ENCODE measurements around the gene DKK1. TPM values are rescaled to one million over a fixed set of nuclear protein-coding genes. Genes with fewer than 3 reads are reported as not detected.

DKK1 gene
- total and polyA plus RNA-seq, 4 donors: 0.08 to 1.1 (median 0.20) TPM; not detected in 1

DNA sequence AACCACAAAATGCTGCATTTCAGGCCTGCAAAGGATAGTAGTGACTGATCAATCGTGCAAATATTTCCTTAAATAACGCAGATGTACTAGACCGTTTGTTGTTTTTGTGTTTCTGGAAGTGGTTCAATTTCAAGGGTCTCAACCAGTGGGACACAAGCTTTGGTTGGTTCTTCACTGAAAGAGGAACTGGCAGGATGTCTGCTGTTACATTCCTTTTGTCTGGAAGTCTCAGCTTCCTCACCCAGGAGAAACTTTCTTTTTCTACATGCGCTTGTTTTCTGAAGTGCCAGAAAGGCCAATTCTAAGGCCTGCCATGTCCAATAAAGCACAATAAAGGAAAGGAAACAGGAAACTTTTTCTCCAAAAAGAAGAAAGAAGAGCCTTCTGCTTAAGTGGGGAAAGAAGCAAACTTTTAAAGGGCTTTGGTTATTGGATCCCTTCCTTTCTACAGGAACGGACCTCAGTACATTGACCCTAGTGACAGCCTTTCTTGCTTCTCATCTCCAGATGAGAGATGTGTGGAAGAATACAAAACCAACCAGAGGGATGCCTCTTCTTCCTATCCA, 4.1 kb downstream of the DKK1 start:
- H3K4me3 ChIP-seq (ENCODE audit: low read depth in 1 of 3, low read length in 3 of 3): no peak overlapping the region
- H3K36me3 ChIP-seq (ENCODE audit: control insufficient read depth in 4 of 4, insufficient read depth in 3 of 4, low read depth in 1 of 4, low read length in 3 of 4): no peaks in the 10 kb centered on the region
- no peaks in the 10 kb centered on the region for H3K9me3 ChIP-seq (ENCODE audit: control insufficient read depth in 4 of 4, low read length in 3 of 4)
- peaks cover 0 to 5% (median 1%) of the 10 kb centered on the region in 4 donors for H3K27me3 ChIP-seq (ENCODE audit: control insufficient read depth in 4 of 4, insufficient read depth in 4 of 4, low read length in 3 of 4)
- no peak for DNase-seq (ENCODE audit: low spot score)
- H3K27ac ChIP-seq (ENCODE audit: low read depth in 1 of 2, low read length in 2 of 2): no peak overlapping the region
- TF ChIP-seq GABPA (IDR thresholded peaks at IDR 0.05 in 1 of 2, conservative IDR thresholded peaks at IDR 0.05 in 1 of 2) (no peak), FOXA2 (IDR thresholded peaks at IDR 0.05) (no peak), FOXA1 (IDR thresholded peaks at IDR 0.05) (no peak), HNF4G (IDR thresholded peaks at IDR 0.05) (no peak), RXRA (IDR thresholded peaks at IDR 0.05) (no peak), HNF4A (conservative IDR thresholded peaks at IDR 0.05) (no peak), YY1 (IDR thresholded peaks at IDR 0.05) (no peak), TAF1 (conservative IDR thresholded peaks at IDR 0.05) (no peak)
- TF ChIP-seq, protein P1, sequence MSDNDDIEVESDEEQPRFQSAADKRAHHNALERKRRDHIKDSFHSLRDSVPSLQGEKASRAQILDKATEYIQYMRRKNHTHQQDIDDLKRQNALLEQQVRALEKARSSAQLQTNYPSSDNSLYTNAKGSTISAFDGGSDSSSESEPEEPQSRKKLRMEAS (IDR thresholded peaks at IDR 0.05): no peak
- WGBS: 64% methylated on average over 5 of the region's 5 CpGs
- no peak overlapping the region for H3K9ac ChIP-seq (ENCODE audit: low read depth in 1 of 2, low read length in 2 of 2)
- peaks cover 2 to 16% (median 10%) of the 10 kb centered on the region in 4 donors for H3K4me1 ChIP-seq (ENCODE audit: control insufficient read depth in 4 of 4, insufficient read depth in 4 of 4, low read length in 3 of 4)

DNA sequence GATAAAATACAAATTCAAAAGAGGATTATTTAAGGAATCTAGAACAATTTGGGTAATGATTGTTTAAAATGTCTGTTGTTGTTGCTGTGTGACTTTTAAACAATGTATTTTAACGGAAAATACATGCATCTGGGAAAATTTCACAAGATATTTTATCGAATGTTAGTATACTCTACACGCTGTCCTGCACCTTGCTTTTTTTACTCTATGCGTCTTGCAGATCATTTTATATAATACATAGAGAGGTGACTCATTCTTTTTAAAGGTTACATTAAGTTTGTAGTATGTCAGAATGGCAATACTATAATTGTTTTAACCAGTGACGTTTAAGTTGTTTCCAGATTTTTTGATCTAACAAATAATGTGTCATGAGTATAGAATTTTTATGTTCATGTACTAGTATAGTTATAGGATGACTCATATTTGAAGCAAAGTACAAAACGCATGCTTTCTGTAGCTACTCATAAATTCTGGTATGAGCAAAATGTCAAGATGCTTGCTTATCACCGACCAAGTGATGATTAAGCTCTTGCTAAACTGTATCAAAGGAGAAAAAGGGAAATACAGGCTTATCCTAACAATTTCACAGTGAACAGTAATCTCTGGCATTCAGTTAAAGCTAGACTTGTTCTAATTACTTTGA, 4.9 kb downstream of the DKK1 start:
- H3K27ac ChIP-seq (ENCODE audit: low read depth in 1 of 2, low read length in 2 of 2): no peak overlapping the region
- TF ChIP-seq, protein P2, sequence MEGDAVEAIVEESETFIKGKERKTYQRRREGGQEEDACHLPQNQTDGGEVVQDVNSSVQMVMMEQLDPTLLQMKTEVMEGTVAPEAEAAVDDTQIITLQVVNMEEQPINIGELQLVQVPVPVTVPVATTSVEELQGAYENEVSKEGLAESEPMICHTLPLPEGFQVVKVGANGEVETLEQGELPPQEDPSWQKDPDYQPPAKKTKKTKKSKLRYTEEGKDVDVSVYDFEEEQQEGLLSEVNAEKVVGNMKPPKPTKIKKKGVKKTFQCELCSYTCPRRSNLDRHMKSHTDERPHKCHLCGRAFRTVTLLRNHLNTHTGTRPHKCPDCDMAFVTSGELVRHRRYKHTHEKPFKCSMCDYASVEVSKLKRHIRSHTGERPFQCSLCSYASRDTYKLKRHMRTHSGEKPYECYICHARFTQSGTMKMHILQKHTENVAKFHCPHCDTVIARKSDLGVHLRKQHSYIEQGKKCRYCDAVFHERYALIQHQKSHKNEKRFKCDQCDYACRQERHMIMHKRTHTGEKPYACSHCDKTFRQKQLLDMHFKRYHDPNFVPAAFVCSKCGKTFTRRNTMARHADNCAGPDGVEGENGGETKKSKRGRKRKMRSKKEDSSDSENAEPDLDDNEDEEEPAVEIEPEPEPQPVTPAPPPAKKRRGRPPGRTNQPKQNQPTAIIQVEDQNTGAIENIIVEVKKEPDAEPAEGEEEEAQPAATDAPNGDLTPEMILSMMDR (IDR thresholded peaks at IDR 0.05; ENCODE audit: low read depth, low read length, missing input control): no peak
- TF ChIP-seq, protein P3, sequence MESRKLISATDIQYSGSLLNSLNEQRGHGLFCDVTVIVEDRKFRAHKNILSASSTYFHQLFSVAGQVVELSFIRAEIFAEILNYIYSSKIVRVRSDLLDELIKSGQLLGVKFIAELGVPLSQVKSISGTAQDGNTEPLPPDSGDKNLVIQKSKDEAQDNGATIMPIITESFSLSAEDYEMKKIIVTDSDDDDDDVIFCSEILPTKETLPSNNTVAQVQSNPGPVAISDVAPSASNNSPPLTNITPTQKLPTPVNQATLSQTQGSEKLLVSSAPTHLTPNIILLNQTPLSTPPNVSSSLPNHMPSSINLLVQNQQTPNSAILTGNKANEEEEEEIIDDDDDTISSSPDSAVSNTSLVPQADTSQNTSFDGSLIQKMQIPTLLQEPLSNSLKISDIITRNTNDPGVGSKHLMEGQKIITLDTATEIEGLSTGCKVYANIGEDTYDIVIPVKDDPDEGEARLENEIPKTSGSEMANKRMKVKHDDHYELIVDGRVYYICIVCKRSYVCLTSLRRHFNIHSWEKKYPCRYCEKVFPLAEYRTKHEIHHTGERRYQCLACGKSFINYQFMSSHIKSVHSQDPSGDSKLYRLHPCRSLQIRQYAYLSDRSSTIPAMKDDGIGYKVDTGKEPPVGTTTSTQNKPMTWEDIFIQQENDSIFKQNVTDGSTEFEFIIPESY (IDR thresholded peaks at IDR 0.05): no peak
- TF ChIP-seq HNF4A (conservative IDR thresholded peaks at IDR 0.05): no peak
- TF ChIP-seq HNF4G (IDR thresholded peaks at IDR 0.05): no peak
- no peak for TF ChIP-seq RXRA (IDR thresholded peaks at IDR 0.05)
- TF ChIP-seq, protein P4, sequence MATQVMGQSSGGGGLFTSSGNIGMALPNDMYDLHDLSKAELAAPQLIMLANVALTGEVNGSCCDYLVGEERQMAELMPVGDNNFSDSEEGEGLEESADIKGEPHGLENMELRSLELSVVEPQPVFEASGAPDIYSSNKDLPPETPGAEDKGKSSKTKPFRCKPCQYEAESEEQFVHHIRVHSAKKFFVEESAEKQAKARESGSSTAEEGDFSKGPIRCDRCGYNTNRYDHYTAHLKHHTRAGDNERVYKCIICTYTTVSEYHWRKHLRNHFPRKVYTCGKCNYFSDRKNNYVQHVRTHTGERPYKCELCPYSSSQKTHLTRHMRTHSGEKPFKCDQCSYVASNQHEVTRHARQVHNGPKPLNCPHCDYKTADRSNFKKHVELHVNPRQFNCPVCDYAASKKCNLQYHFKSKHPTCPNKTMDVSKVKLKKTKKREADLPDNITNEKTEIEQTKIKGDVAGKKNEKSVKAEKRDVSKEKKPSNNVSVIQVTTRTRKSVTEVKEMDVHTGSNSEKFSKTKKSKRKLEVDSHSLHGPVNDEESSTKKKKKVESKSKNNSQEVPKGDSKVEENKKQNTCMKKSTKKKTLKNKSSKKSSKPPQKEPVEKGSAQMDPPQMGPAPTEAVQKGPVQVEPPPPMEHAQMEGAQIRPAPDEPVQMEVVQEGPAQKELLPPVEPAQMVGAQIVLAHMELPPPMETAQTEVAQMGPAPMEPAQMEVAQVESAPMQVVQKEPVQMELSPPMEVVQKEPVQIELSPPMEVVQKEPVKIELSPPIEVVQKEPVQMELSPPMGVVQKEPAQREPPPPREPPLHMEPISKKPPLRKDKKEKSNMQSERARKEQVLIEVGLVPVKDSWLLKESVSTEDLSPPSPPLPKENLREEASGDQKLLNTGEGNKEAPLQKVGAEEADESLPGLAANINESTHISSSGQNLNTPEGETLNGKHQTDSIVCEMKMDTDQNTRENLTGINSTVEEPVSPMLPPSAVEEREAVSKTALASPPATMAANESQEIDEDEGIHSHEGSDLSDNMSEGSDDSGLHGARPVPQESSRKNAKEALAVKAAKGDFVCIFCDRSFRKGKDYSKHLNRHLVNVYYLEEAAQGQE (IDR thresholded peaks at IDR 0.05): no peak
- TF ChIP-seq RAD21 (IDR thresholded peaks at IDR 0.05): no peak
- TF ChIP-seq, protein P1 (IDR thresholded peaks at IDR 0.05): no peak
- no peak for TF ChIP-seq JUND (IDR thresholded peaks at IDR 0.05)
- TF ChIP-seq EGR1 (IDR thresholded peaks at IDR 0.05; ENCODE audit: low read depth in 2 of 2): no peak
- no peak for TF ChIP-seq TAF1 (conservative IDR thresholded peaks at IDR 0.05)
- TF ChIP-seq NR2F2 (IDR thresholded peaks at IDR 0.05): no peak
- no peak for TF ChIP-seq YY1 (IDR thresholded peaks at IDR 0.05)
- TF ChIP-seq, protein P5, sequence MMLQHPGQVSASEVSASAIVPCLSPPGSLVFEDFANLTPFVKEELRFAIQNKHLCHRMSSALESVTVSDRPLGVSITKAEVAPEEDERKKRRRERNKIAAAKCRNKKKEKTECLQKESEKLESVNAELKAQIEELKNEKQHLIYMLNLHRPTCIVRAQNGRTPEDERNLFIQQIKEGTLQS (IDR thresholded peaks at IDR 0.05): no peak
- TF ChIP-seq SP1 (IDR thresholded peaks at IDR 0.05): no peak
- H3K9me3 ChIP-seq (ENCODE audit: control insufficient read depth in 4 of 4, low read length in 3 of 4): no peaks in the 10 kb centered on the region
- H3K36me3 ChIP-seq (ENCODE audit: control insufficient read depth in 4 of 4, insufficient read depth in 3 of 4, low read depth in 1 of 4, low read length in 3 of 4): no peaks in the 10 kb centered on the region
- no peak for DNase-seq (ENCODE audit: low spot score)
- H3K4me1 ChIP-seq (ENCODE audit: control insufficient read depth in 4 of 4, insufficient read depth in 4 of 4, low read length in 3 of 4): peaks cover 0 to 9% (median 3%) of the 10 kb centered on the region in 4 donors
- peaks cover 0 to 5% (median 0%) of the 10 kb centered on the region in 4 donors for H3K27me3 ChIP-seq (ENCODE audit: control insufficient read depth in 4 of 4, insufficient read depth in 4 of 4, low read length in 3 of 4)
- H3K4me3 ChIP-seq (ENCODE audit: low read depth in 1 of 3, low read length in 3 of 3): no peak overlapping the region
- WGBS: 68% methylated on average over 7 of the region's 7 CpGs
- no peak overlapping the region for H3K9ac ChIP-seq (ENCODE audit: low read depth in 1 of 2, low read length in 2 of 2)
